IMR-90 (cell line): ENCODE measurements around the gene ZFP36L2. TPM values are rescaled to one million over a fixed set of nuclear protein-coding genes. Genes with fewer than 3 reads are reported as not detected.

Experiments
- ATAC-seq: fragments of 200-7000 bp; cut with Tn5 transposase; 2 replicates; pipeline ENCODE4 v1.9.1; 2020; ENCODE audit warnings: low read depth, mild to moderate bottlenecking, moderate library complexity
- BruUV-seq: library from RNA; stranded (reverse); fragments of 400-500 nt; replicated peaks from 2 replicates; lab custom pipeline; 2021; lab: Mats Ljungman, UMichigan
- CTCF ChIA-PET: fragments of 300-600 bp; formaldehyde crosslinking; extraction: SDS; loops from one replicate; lab custom pipeline; 2021; ENCODE audit warnings: antibody characterized with exemption; lab: Yijun Ruan, JAX
- POLR2A ChIA-PET: fragments of 300-600 bp; sonication (Branson Sonifier 250); formaldehyde crosslinking; loops from one replicate; lab custom pipeline; 2022; ENCODE audit warnings: antibody characterized with exemption; ENCODE audit not compliant: unreplicated experiment; lab: Charles Lee
- DNase-seq: peaks from one replicate; pipeline ENCODE4 v3.0.0; 2013
- H2AFZ ChIP-seq: replicated peaks from 2 replicates; pipeline ENCODE3; 2013; ENCODE audit warnings: low read length, mild to moderate bottlenecking; ENCODE audit not compliant: poor library complexity
- H2AK5ac ChIP-seq: 2 replicates; pipeline ENCODE4 v1.6.1; 2013; ENCODE audit warnings: low read depth, low read length, inconsistent platforms
- H2AK9ac ChIP-seq: replicated peaks from 2 replicates; pipeline ENCODE3; 2013; ENCODE audit warnings: mild to moderate bottlenecking, low read depth, low read length, moderate library complexity; ENCODE audit not compliant: poor library complexity
- H2BK120ac ChIP-seq: 2 replicates; pipeline ENCODE4 v1.6.1; 2013; ENCODE audit warnings: low read depth, low read length, inconsistent platforms
- H2BK15ac ChIP-seq: 3 replicates; pipeline ENCODE4 v1.6.1; 2013; ENCODE audit warnings: low read depth, low read length, inconsistent platforms
- H2BK20ac ChIP-seq: 2 replicates; pipeline ENCODE4 v1.6.1; 2013; ENCODE audit warnings: low read depth, mild to moderate bottlenecking, inconsistent platforms, low read length, moderate library complexity
- H2BK5ac ChIP-seq: 2 replicates; pipeline ENCODE4 v1.6.1; 2013; ENCODE audit warnings: mild to moderate bottlenecking, low read depth, low read length, inconsistent platforms; ENCODE audit not compliant: poor library complexity, severe bottlenecking
- H3K14ac ChIP-seq: replicated peaks from 2 replicates; pipeline ENCODE4 v1.6.1; 2013; ENCODE audit warnings: low read depth, low read length, inconsistent platforms
- H3K18ac ChIP-seq: 2 replicates; pipeline ENCODE4 v1.6.1; 2013; ENCODE audit warnings: low read depth, low read length, control low read depth
- H3K23ac ChIP-seq: 2 replicates; pipeline ENCODE4 v1.6.1; 2013; ENCODE audit warnings: low read depth, low read length, inconsistent platforms
- H3K27ac ChIP-seq: 2 replicates; pipeline ENCODE4 v1.5.1; 2013; ENCODE audit warnings: mild to moderate bottlenecking, control low read depth, low read length; ENCODE audit not compliant: insufficient read depth
- H3K27me3 ChIP-seq: 2 replicates; pipeline ENCODE4 v1.6.1; 2013; ENCODE audit warnings: low read length; ENCODE audit not compliant: control insufficient read depth, insufficient read depth
- H3K36me3 ChIP-seq: 2 replicates; pipeline ENCODE4 v1.6.1; 2013; ENCODE audit warnings: low read length, mixed read lengths; ENCODE audit not compliant: control insufficient read depth, insufficient read depth
- H3K4ac ChIP-seq: 2 replicates; pipeline ENCODE4 v1.6.1; 2013; ENCODE audit warnings: low read depth, low read length, inconsistent platforms
- H3K4me1 ChIP-seq: 2 replicates; pipeline ENCODE4 v1.6.1; 2013; ENCODE audit warnings: low read length, mixed read lengths; ENCODE audit not compliant: control insufficient read depth, insufficient read depth
- H3K4me2 ChIP-seq: 2 replicates; pipeline ENCODE4 v1.6.1; 2013; ENCODE audit warnings: low read depth, mild to moderate bottlenecking, control low read depth, low read length, moderate library complexity
- H3K4me3 ChIP-seq: 2 replicates; pipeline ENCODE4 v1.5.1; 2013; ENCODE audit warnings: low read depth, mild to moderate bottlenecking, control low read depth, low read length, moderate library complexity; ENCODE audit not compliant: insufficient read depth
- H3K56ac ChIP-seq: 2 replicates; pipeline ENCODE4 v1.6.1; 2013; ENCODE audit warnings: low read length, inconsistent platforms; ENCODE audit not compliant: insufficient read depth; ENCODE audit errors: extremely low read depth
- H3K79me1 ChIP-seq, 2 experiments: 2 replicates each; pipeline ENCODE4 v1.6.1; 2013; ENCODE audit warnings: low read length in 2 of 2, inconsistent platforms in 1 of 2, low read depth in 1 of 2
- H3K9ac ChIP-seq: 2 replicates; pipeline ENCODE4 v1.6.1; 2013; ENCODE audit warnings: low read depth, low read length, control low read depth
- H3K9me1 ChIP-seq: 2 replicates; pipeline ENCODE4 v1.6.1; 2013; ENCODE audit warnings: low read length, inconsistent platforms; ENCODE audit not compliant: insufficient read depth
- H3K9me3 ChIP-seq: 2 replicates; pipeline ENCODE4 v1.6.1; 2013; ENCODE audit warnings: low read length; ENCODE audit not compliant: control insufficient read depth, insufficient read depth
- H4K20me1 ChIP-seq: 2 replicates; pipeline ENCODE4 v1.6.1; 2013; ENCODE audit warnings: low read length, inconsistent platforms; ENCODE audit not compliant: insufficient read depth
- H4K5ac ChIP-seq: 2 replicates; pipeline ENCODE4 v1.6.1; 2013; ENCODE audit warnings: mild to moderate bottlenecking, low read depth, low read length, control low read depth
- H4K8ac ChIP-seq, 2 experiments: 2 replicates each; pipeline ENCODE4 v1.6.1; 2013; ENCODE audit warnings: low read depth in 2 of 2, low read length in 2 of 2, control low read depth in 1 of 2, inconsistent platforms in 1 of 2
- H4K91ac ChIP-seq: 2 replicates; pipeline ENCODE4 v1.6.1; 2013; ENCODE audit warnings: low read depth, low read length, inconsistent platforms; ENCODE audit not compliant: insufficient read depth
- BHLHE40 ChIP-seq: fragments of 150-350 bp; IDR thresholded peaks from 2 replicates; pipeline ENCODE4 v1.6.1; 2016; ENCODE audit warnings: mild to moderate bottlenecking, low read depth, low read length
- CEBPB ChIP-seq: IDR thresholded peaks from 2 replicates; pipeline ENCODE4 v1.6.1; 2012; ENCODE audit warnings: low read depth, low read length, improper control_type of control experiment
- FOS ChIP-seq: fragments of 150-350 bp; IDR thresholded peaks from 2 replicates; pipeline ENCODE4 v1.6.1; 2016; ENCODE audit warnings: low read depth, low read length
- MAFK ChIP-seq: IDR thresholded peaks from 2 replicates; pipeline ENCODE4 v1.6.1; 2012; ENCODE audit warnings: low read depth, low read length, improper control_type of control experiment
- MXI1 ChIP-seq: IDR thresholded peaks from 2 replicates; pipeline ENCODE4 v1.6.1; 2012; ENCODE audit warnings: low read depth, mild to moderate bottlenecking, low read length, moderate library complexity, borderline replicate concordance
- NFE2L2 ChIP-seq: fragments of 150-350 bp; IDR thresholded peaks from 2 replicates; pipeline ENCODE4 v1.6.1; 2016; ENCODE audit warnings: low read depth, mild to moderate bottlenecking, low read length
- POLR2A ChIP-seq: IDR thresholded peaks from 2 replicates; pipeline ENCODE4 v1.6.1; 2012; ENCODE audit warnings: mild to moderate bottlenecking, low read depth, low read length
- RAD21 ChIP-seq: IDR thresholded peaks from 2 replicates; pipeline ENCODE4 v1.6.1; 2012; ENCODE audit warnings: low read length, improper control_type of control experiment
- RCOR1 ChIP-seq: IDR thresholded peaks from 2 replicates; pipeline ENCODE4 v1.6.1; 2012; ENCODE audit warnings: mild to moderate bottlenecking, low read length, improper control_type of control experiment; ENCODE audit not compliant: insufficient replicate concordance
- SMC3 ChIP-seq: fragments of 150-350 bp; IDR thresholded peaks from 2 replicates; pipeline ENCODE4 v1.6.1; 2016; ENCODE audit warnings: low read depth, mild to moderate bottlenecking, antibody characterized with exemption, low read length, moderate library complexity
- WGBS, 2 experiments: methylation state at CpG; one replicate each; pipeline versions ENCODE4 v1.1.5 to v1.1.7; 2013; ENCODE audit warnings: missing lambda C conversion rate in 2 of 2; ENCODE audit not compliant: insufficient read length in 1 of 2; ENCODE audit errors: extremely low coverage in 2 of 2; 5-methylcytosine and 5-hydroxymethylcytosine counted together
- dilution Hi-C: fragments of 300-500 bp; cut with HindIII; formaldehyde crosslinking; loops from one replicate; pipeline ENCODE4 v1.14.3; 2018; ENCODE audit warnings: low sequenced_read_pairs; ENCODE audit not compliant: unreplicated experiment
- in situ Hi-C: fragments of 300-500 bp; cut with MboI; formaldehyde crosslinking; loops from 3 replicates; pipeline ENCODE4 v1.14.3; 2019; ENCODE audit warnings: low sequenced_read_pairs, inconsistent platforms, mixed read lengths
- intact Hi-C: fragments of 100-400 bp; cut with micrococcal nuclease; formaldehyde crosslinking; loops from 2 replicates; pipeline ENCODE4 v1.10.0; 2022
- polyA plus RNA-seq, 3 experiments: library from polyadenylated mRNA; depleted of rRNA; stranded (reverse); fragments of >200 nt; gene quantifications; 2 replicates each; pipeline ENCODE4 v1.2.3, GENCODE V29; 2012; ENCODE audit warnings: low replicate concordance in 1 of 3
- total RNA-seq: library from RNA; depleted of rRNA; stranded (reverse); fragments of >200 nt; gene quantifications from 2 replicates; pipeline ENCODE4 v1.2.3, GENCODE V29; 2012
- TF ChIP-seq, protein P1 (sequence below): fragments of 150-350 bp; IDR thresholded peaks from 2 replicates; pipeline ENCODE4 v1.6.1; 2016; ENCODE audit warnings: low read depth, mild to moderate bottlenecking, low read length, moderate library complexity, borderline replicate concordance
- TF ChIP-seq, protein P2 (sequence below): fragments of 150-350 bp; IDR thresholded peaks from 2 replicates; pipeline ENCODE4 v1.6.1; 2017; ENCODE audit warnings: mild to moderate bottlenecking, antibody characterized with exemption, low read length, low read depth
- TF ChIP-seq, protein P3 (sequence below): conservative IDR thresholded peaks from 2 replicates; pipeline ENCODE4 v1.5.1; 2012; ENCODE audit warnings: mild to moderate bottlenecking, low read depth, low read length, improper control_type of control experiment

The ZFP36L2 gene
- total and polyA plus RNA-seq, 2 of the 4 experiments (the other 2 are of a cell fraction), result 1.8 to 20.1 TPM

DNA sequence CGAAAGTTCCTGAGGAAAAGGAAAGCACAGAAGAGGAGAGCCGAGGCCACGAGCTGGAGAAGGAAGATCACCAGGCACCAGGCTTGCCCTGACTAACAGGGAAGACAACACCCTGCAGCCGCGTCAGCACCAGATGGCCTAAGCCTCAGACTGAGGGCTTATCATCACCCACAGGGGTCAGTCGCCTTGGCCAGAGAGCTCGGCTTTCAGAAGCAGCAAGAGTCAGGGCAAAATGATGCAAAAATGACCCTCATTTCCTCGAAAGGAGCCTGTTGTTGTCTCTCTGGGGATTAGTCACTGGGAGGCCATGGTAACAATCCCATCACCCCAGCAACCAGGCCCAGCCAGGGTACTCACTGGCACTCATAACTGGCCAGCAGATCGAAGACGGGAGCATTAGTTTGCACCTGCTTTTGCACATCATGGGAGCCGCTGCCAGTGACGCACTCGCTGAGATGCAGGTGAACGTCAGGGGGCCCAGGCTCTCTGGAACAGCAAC lies 42.7 kb upstream of the ZFP36L2 start:
- Histone ChIP-seq H2AFZ (peak overlapping the region; percentile 58), H3K9me3 (no peaks in the 10 kb centered on the region), H3K4ac (peak overlapping the region; percentile 83), H3K9ac (peak overlapping the region; percentile 46), H3K14ac (peak overlapping the region; percentile 80), H4K5ac (peak overlapping the region; percentile 48), H3K27me3 (no peaks in the 10 kb centered on the region; the same call in 1 of the 2 replicates), H3K9me1 (peaks cover 28% of the 10 kb centered on the region), H3K4me2 (peak overlapping the region; percentile 70), H2AK9ac (peak overlapping the region; percentile 75), H3K4me1 (peaks cover 30% of the 10 kb centered on the region), H3K56ac (no peak overlapping the region), H3K36me3 (no peaks in the 10 kb centered on the region), H3K23ac (no peak overlapping the region), H3K79me1 (no peaks in the 10 kb centered on the region), H3K18ac (peak overlapping the region; percentile 22), H2BK120ac (peak overlapping the region; percentile 67), H3K4me3 (no peak overlapping the region; the same call in 1 of the 2 replicates), H4K20me1 (peaks cover 13% of the 10 kb centered on the region; the same call in 1 of the 2 replicates), H3K27ac (peak overlapping the region; percentile 50; the same call in 1 of the 2 replicates), H2AK5ac (peak overlapping the region; percentile 78), H2BK20ac (peak overlapping the region; percentile 30; the same call in 1 of the 2 replicates), H2BK15ac (peak overlapping the region; percentile 21; the same call in 2 of the 3 replicates), H4K8ac (peak overlapping the region in 1 of 2 experiments; percentile 62; a peak in 1 of 4 replicates), H4K91ac (peak overlapping the region; percentile 50), H2BK5ac (peak overlapping the region; percentile 17)
- ATAC-seq, result peak; percentile 94
- dilution Hi-C loops (no loop called here), intact Hi-C loops (no loop called here), in situ Hi-C loops (no loop called here)
- 18% methylated on average over 8 of the region's 14 CpGs; no CpG with 5 or more reads in 1 of the 2 experiments for WGBS, 2 experiments
- BruUV-seq, result no TSS peak
- CTCF ChIA-PET, result interaction anchor here (1.0 to 1.1 kb wide), 2 partner anchors 44 to 215 kb away, joined by 3 read pairs; no protein-coding TSS in a partner anchor
- DNase-seq, result peak; percentile 99
- POLR2A ChIA-PET, result interaction anchor here (0.8 kb wide), 1 partner anchor 42 kb away, joined by 5 read pairs; the partner anchor contains the start of gene ZFP36L2
- TF ChIP-seq FOS (peak; percentile 94), BHLHE40 (peak; percentile 73), MXI1 (peak; percentile 59; the same call in 1 of the 2 replicates), RAD21 (peak; percentile 39), MAFK (peak; percentile 45), POLR2A (no peak; the same call in 1 of the 2 replicates), RCOR1 (peak; percentile 99), SMC3 (peak; percentile 31; the same call in 1 of the 2 replicates), NFE2L2 (peak; percentile 30; the same call in 1 of the 2 replicates), CEBPB (peak; percentile 91)
- TF ChIP-seq, protein P1, sequence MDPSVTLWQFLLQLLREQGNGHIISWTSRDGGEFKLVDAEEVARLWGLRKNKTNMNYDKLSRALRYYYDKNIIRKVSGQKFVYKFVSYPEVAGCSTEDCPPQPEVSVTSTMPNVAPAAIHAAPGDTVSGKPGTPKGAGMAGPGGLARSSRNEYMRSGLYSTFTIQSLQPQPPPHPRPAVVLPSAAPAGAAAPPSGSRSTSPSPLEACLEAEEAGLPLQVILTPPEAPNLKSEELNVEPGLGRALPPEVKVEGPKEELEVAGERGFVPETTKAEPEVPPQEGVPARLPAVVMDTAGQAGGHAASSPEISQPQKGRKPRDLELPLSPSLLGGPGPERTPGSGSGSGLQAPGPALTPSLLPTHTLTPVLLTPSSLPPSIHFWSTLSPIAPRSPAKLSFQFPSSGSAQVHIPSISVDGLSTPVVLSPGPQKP, result no peak
- TF ChIP-seq, protein P2, sequence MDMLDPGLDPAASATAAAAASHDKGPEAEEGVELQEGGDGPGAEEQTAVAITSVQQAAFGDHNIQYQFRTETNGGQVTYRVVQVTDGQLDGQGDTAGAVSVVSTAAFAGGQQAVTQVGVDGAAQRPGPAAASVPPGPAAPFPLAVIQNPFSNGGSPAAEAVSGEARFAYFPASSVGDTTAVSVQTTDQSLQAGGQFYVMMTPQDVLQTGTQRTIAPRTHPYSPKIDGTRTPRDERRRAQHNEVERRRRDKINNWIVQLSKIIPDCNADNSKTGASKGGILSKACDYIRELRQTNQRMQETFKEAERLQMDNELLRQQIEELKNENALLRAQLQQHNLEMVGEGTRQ, result no peak; the same call in 1 of the 2 replicates
- TF ChIP-seq, protein P3, sequence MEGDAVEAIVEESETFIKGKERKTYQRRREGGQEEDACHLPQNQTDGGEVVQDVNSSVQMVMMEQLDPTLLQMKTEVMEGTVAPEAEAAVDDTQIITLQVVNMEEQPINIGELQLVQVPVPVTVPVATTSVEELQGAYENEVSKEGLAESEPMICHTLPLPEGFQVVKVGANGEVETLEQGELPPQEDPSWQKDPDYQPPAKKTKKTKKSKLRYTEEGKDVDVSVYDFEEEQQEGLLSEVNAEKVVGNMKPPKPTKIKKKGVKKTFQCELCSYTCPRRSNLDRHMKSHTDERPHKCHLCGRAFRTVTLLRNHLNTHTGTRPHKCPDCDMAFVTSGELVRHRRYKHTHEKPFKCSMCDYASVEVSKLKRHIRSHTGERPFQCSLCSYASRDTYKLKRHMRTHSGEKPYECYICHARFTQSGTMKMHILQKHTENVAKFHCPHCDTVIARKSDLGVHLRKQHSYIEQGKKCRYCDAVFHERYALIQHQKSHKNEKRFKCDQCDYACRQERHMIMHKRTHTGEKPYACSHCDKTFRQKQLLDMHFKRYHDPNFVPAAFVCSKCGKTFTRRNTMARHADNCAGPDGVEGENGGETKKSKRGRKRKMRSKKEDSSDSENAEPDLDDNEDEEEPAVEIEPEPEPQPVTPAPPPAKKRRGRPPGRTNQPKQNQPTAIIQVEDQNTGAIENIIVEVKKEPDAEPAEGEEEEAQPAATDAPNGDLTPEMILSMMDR, result 0 out of 2 replicates have a peak, but pooled peaks have one; percentile 24
